PC-3 (cell line): Measurements from ENCODE around the gene SMC1B. TPM values are rescaled to one million over a fixed set of nuclear protein-coding genes. Genes with fewer than 3 reads are reported as not detected.

Experiments used
- ATAC-seq: fragments of 200-7000 bp; cut with Tn5 transposase; 2 replicates; pipeline ENCODE4 v1.9.1; 2020; ENCODE audit warnings: mild to moderate bottlenecking, moderate library complexity
- BruUV-seq: library from RNA; stranded (reverse); fragments of 400-500 nt; replicated peaks from 2 replicates; lab custom pipeline; 2021; lab: Mats Ljungman, UMichigan
- CTCF ChIA-PET: fragments of 300-600 bp; sonication (Branson Sonifier 250); formaldehyde crosslinking; loops from one replicate; lab custom pipeline; 2022; ENCODE audit warnings: antibody characterized with exemption; lab: Charles Lee
- POLR2A ChIA-PET: fragments of 300-600 bp; sonication (Branson Sonifier 250); formaldehyde crosslinking; loops from one replicate; lab custom pipeline; 2022; ENCODE audit warnings: antibody characterized with exemption; ENCODE audit not compliant: unreplicated experiment; lab: Charles Lee
- DNase-seq: peaks from one replicate; pipeline ENCODE4 v3.0.0-alpha.2; 2015
- H2AFZ ChIP-seq: fragments of 300-600 bp; sonication (generic); 2 replicates; pipeline ENCODE4 v1.6.0; 2016; ENCODE audit warnings: antibody characterized with exemption, low read length
- H3F3A ChIP-seq: fragments of 300-600 bp; sonication (generic); one replicate; pipeline ENCODE4 v1.6.0; 2017; ENCODE audit warnings: antibody characterized with exemption, low read length, control low read depth, mild to moderate bottlenecking; ENCODE audit not compliant: unreplicated experiment
- H3K27ac ChIP-seq: fragments of 300-600 bp; sonication (generic); 2 replicates; pipeline ENCODE4 v1.5.1; 2016; ENCODE audit warnings: mild to moderate bottlenecking, low read length
- H3K27me3 ChIP-seq: fragments of 300-600 bp; sonication (generic); 2 replicates; pipeline ENCODE4 v1.6.1; 2016; ENCODE audit warnings: low read length, mixed read lengths
- H3K36me3 ChIP-seq: fragments of 300-600 bp; sonication (generic); 2 replicates; pipeline ENCODE4 v1.6.1; 2016; ENCODE audit warnings: low read depth, mixed run types, low read length, mixed read lengths
- H3K4me1 ChIP-seq: fragments of 300-600 bp; sonication (generic); 2 replicates; pipeline ENCODE4 v1.5.1; 2016; ENCODE audit warnings: low read length; ENCODE audit not compliant: insufficient read depth
- H3K4me2 ChIP-seq: fragments of 300-600 bp; sonication (generic); 2 replicates; pipeline ENCODE4 v1.6.0; 2016; ENCODE audit warnings: low read length
- H3K4me3 ChIP-seq: fragments of 300-600 bp; sonication (generic); 2 replicates; pipeline ENCODE4 v1.5.1; 2016; ENCODE audit warnings: mild to moderate bottlenecking, low read length, mixed read lengths
- H3K79me2 ChIP-seq: fragments of 300-600 bp; sonication (generic); 2 replicates; pipeline ENCODE4 v1.6.1; 2017; ENCODE audit warnings: low read length, mixed read lengths
- H3K9ac ChIP-seq: fragments of 300-600 bp; sonication (generic); 2 replicates; pipeline ENCODE4 v1.6.0; 2016; ENCODE audit warnings: mild to moderate bottlenecking, low read length
- H3K9me2 ChIP-seq: fragments of 300-600 bp; sonication (generic); replicated peaks from 2 replicates; pipeline ENCODE4 v1.6.1; 2016; ENCODE audit warnings: mixed run types, low read length, mixed read lengths
- H3K9me3 ChIP-seq: fragments of 300-600 bp; sonication (generic); 2 replicates; pipeline ENCODE4 v1.6.1; 2016; ENCODE audit warnings: low read length, mixed read lengths
- H4K20me1 ChIP-seq: fragments of 300-600 bp; sonication (generic); 2 replicates; pipeline ENCODE4 v1.6.1; 2016; ENCODE audit warnings: low read length, mixed read lengths
- CTCF ChIP-seq: fragments of 300-600 bp; sonication (generic); conservative IDR thresholded peaks from 2 replicates; pipeline ENCODE4 v1.5.1; 2017; ENCODE audit warnings: antibody characterized with exemption, low read depth, mild to moderate bottlenecking, low read length
- EZH2 ChIP-seq: fragments of 300-600 bp; sonication (generic); IDR thresholded peaks from one replicate; pipeline ENCODE4 v1.6.1; 2017; ENCODE audit warnings: antibody characterized with exemption, mild to moderate bottlenecking, low read length; ENCODE audit not compliant: unreplicated experiment
- EZH2phosphoT487 ChIP-seq: fragments of 300-600 bp; sonication (generic); IDR thresholded peaks from 2 replicates; pipeline ENCODE4 v1.6.1; 2018; ENCODE audit warnings: mild to moderate bottlenecking, antibody characterized with exemption, low read length, borderline replicate concordance
- intact Hi-C: fragments of 100-400 bp; cut with micrococcal nuclease; formaldehyde crosslinking; loops from 2 replicates; pipeline ENCODE4 v1.9.0; 2023
- total RNA-seq: library from RNA; depleted of rRNA; stranded (reverse); fragments of >200 nt; gene quantifications from 2 replicates; pipeline ENCODE4 v1.2.3, GENCODE V29; 2014

Gene SMC1B
- total RNA-seq, 1 experiment from 2014 or later = 0.04 TPM

DNA sequence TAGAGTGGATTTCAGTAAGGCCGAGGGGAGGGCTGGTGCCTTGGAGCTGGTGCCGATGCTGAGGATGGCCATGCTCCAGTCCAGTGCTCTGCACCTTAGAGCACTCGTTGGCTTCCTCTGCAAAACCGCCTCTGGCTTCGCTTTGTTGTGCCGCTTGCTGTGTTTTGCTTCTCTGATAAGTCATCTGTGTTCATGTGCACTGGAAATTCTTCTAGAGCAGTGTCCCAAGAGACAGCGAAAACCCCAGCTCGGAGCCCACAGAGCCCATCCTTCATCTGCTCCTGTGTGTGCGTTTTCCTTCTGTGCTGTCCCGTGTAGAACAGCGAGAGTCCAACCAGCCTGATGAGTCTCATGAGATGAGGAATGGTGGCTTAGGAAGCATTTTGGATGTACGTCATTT is 91.6 kb downstream of the SMC1B start:
- ATAC-seq = no peak
- no TSS peak for BruUV-seq

GRCh38 chr22:45320357-45320976 is 92.9 kb downstream of the SMC1B start:
- BruUV-seq = no TSS peak
- H3F3A ChIP-seq = no peaks in the 10 kb centered on the region
- no peak overlapping the region for H3K4me2 ChIP-seq
- no peak overlapping the region for H3K4me3 ChIP-seq
- no peaks in the 10 kb centered on the region for H3K27me3 ChIP-seq
- H2AFZ ChIP-seq = no peak overlapping the region
- ChIA-PET CTCF (no interaction called here), POLR2A (no interaction called here)
- peaks cover 56% of the 10 kb centered on the region for H3K79me2 ChIP-seq
- no peak overlapping the region for H3K9ac ChIP-seq
- intact Hi-C loops = no loop called here
- H3K27ac ChIP-seq = no peak overlapping the region
- no peaks in the 10 kb centered on the region; the same call in 1 of the 2 replicates for H3K4me1 ChIP-seq
- no peaks in the 10 kb centered on the region for H3K9me2 ChIP-seq
- H4K20me1 ChIP-seq = peaks cover 11% of the 10 kb centered on the region; the same call in 1 of the 2 replicates
- H3K36me3 ChIP-seq = peaks cover 7% of the 10 kb centered on the region; the same call in 1 of the 2 replicates
- TF ChIP-seq EZH2phosphoT487 = no peak
- TF ChIP-seq EZH2 = no peak
- TF ChIP-seq CTCF = no peak
- no peaks in the 10 kb centered on the region for H3K9me3 ChIP-seq
- DNase-seq = no peak
- ATAC-seq = no peak

More for the DNA sequence above, 91.6 kb downstream of the SMC1B start:
- Histone ChIP-seq H3K4me2 (no peak overlapping the region), H3K4me1 (no peaks in the 10 kb centered on the region; the same call in 1 of the 2 replicates), H4K20me1 (peaks cover 11% of the 10 kb centered on the region; the same call in 1 of the 2 replicates), H3K9me2 (no peaks in the 10 kb centered on the region), H3K9me3 (no peaks in the 10 kb centered on the region), H3K27ac (no peak overlapping the region), H3K9ac (no peak overlapping the region), H3K36me3 (peaks cover 7% of the 10 kb centered on the region; the same call in 1 of the 2 replicates), H3K79me2 (peaks cover 43% of the 10 kb centered on the region), H3F3A (no peaks in the 10 kb centered on the region), H3K4me3 (no peak overlapping the region), H2AFZ (no peak overlapping the region), H3K27me3 (no peaks in the 10 kb centered on the region)
- intact Hi-C loops = no loop called here
- TF ChIP-seq CTCF = no peak
- TF ChIP-seq EZH2 = no peak
- no peak for TF ChIP-seq EZH2phosphoT487
- ChIA-PET POLR2A (no interaction called here), CTCF (no interaction called here)
- no peak for DNase-seq

DNA sequence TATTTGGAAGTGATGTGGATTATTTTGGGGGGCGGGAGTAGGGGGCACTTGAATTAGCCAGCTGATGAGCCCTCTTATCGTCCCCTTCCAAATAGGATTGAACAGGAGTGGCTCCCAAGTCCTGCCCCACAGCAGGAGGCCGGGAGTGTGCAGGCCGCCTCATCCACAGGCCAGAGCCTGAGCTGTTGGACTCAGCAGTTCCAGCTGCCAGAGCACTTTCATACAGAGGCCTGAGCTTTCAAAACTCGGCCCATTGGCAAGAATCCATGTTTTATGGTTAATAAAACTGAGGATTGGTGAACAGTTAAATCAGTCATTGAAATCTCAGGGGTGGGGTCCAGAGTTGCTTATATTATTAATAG is 94.1 kb downstream of the SMC1B start:
- Histone ChIP-seq H3K9me3 (no peaks in the 10 kb centered on the region), H3K36me3 (peaks cover 7% of the 10 kb centered on the region; the same call in 1 of the 2 replicates), H3K9ac (no peak overlapping the region), H3K9me2 (no peaks in the 10 kb centered on the region), H3K4me3 (no peak overlapping the region), H3K4me2 (no peak overlapping the region), H3K27me3 (no peaks in the 10 kb centered on the region), H3F3A (no peaks in the 10 kb centered on the region), H2AFZ (no peak overlapping the region), H3K79me2 (peaks cover 68% of the 10 kb centered on the region), H4K20me1 (peaks cover 11% of the 10 kb centered on the region; the same call in 1 of the 2 replicates), H3K27ac (no peak overlapping the region), H3K4me1 (no peaks in the 10 kb centered on the region; the same call in 1 of the 2 replicates)
- BruUV-seq = no TSS peak
- intact Hi-C loops = no loop called here
- TF ChIP-seq EZH2phosphoT487 = no peak
- TF ChIP-seq EZH2 = no peak
- TF ChIP-seq CTCF = no peak
- CTCF ChIA-PET = no interaction called here
- no peak for ATAC-seq
- no peak for DNase-seq
- POLR2A ChIA-PET = no interaction called here
